Activated naive CD4-positive, alpha-beta T cell (primary cell): ENCODE data around the gene KRT36.

Source experiments
- DNase-seq, 4 experiments: peaks; one replicate each; lab custom pipeline; 2025; lab: John Stamatoyannopoulos, UW

The KRT36 gene

DNA sequence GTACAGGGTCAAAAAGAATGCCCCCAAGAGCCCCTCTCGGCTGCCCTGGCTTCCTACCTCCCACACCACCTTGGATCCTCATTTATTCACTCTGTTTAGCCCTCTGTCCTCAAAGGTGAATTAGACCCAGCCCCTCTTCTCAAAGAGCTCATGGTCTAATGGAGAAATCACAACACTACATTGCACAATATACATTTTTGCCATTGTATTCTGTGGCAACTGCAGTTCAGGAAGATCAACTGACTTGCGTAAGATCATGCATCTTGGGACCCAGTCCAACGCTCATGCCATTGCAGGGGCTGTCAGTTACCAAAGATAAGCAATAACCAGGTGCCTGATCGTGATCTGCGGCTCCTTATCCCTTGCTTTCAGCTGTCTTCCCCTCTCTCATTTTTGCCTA, 50.3 kb downstream of the KRT36 start:
- DNase-seq = no peak

DNA sequence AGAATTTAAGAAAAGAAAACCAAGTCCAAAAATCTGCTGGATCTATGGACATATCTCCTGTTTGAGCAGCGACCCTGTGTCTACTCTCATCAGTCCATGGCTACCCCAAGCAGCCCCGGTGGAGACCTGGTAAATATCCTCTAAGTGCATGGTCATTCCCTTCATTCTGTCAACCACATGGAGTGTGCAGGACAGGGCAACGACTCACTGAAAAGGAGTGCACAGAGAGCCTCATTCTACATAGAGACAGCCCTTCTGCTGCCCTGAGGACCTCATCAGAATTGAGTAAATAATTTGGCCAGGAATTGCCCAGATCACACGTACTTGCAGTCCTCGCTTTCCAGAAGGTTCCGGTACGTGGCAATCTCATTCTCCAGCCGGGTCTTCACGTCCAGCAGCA, 51.9 kb downstream of the KRT36 start:
- DNase-seq = no peak

DNA sequence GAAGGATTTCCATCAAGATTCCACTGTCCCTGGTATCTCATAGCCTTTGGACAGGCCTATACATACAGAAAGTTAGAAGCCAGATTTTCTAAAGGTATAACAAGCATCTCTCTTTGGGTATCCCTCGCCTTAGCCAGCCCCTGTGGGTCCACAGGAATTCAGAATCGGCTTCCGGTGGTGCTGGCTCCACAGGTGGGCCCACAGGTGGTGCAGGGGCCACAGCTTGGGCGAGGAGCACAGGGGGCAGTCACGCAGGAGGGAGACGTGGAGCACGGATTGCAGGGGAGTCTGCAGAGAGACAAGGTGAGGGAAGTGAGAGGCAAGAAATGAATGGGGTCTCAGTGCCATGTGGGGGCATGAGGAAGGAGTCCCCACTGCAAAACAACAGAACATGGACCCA, 52.5 kb downstream of the KRT36 start:
- no peak for DNase-seq
